ENCODE data around the gene IARS1.

IARS1 gene

GRCh38 chr9:92294297-92294676 lies 790 bp upstream of the IARS1 start:
- DNase-seq (ENCODE audit: insufficient read length) (no peak), FAIRE-seq (no peak)
- TF ChIP-seq POLR2AphosphoS5 (IDR thresholded peaks at IDR 0.05; ENCODE audit: low read depth, low read length) (no peak), POLR2A (IDR thresholded peaks at IDR 0.05; ENCODE audit: low read depth, low read length) (no peak), TAF1 (IDR thresholded peaks at IDR 0.05; ENCODE audit: borderline replicate concordance, low read depth, low read length) (no peak)

- FAIRE-seq, result no peak
- TF ChIP-seq POLR2AphosphoS5 (IDR thresholded peaks at IDR 0.05; ENCODE audit: low read depth, low read length) (no peak), POLR2A (IDR thresholded peaks at IDR 0.05; ENCODE audit: low read depth, low read length) (no peak), TAF1 (IDR thresholded peaks at IDR 0.05; ENCODE audit: borderline replicate concordance, low read depth, low read length) (no peak)
- no peak for DNase-seq (ENCODE audit: insufficient read length)
Observed at GRCh38 chr9:92293075-92293354, 482 bp downstream of the IARS1 start.

GRCh38 chr9:92292338-92293074 lies 991 bp downstream of the IARS1 start:
- FAIRE-seq, result no peak
- TF ChIP-seq POLR2AphosphoS5 (IDR thresholded peaks at IDR 0.05; ENCODE audit: low read depth, low read length) (no peak), TAF1 (IDR thresholded peaks at IDR 0.05; ENCODE audit: borderline replicate concordance, low read depth, low read length) (no peak), POLR2A (IDR thresholded peaks at IDR 0.05; ENCODE audit: low read depth, low read length) (no peak)
- no peak for DNase-seq (ENCODE audit: insufficient read length)

DNA sequence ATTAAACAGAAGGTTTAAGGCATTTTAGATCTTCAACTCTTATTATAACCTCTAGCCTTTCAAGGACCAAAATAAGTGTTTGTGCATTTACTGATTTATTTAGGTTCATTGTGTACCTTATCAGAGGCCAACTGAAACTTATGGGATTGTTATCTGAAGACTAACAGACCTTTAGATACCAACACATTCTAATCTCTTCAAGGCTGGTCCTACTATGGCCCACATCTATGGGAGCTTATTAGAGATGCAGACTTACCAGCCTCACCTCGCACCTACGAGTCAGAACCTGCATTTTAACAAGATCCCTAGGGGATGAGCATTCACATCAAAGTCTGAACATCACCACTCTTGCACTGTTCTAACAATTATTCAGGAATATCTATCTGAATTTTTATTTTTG lies 1.9 kb downstream of the IARS1 start:
- FAIRE-seq (no peak), DNase-seq (ENCODE audit: insufficient read length) (no peak)
- TF ChIP-seq POLR2A (IDR thresholded peaks at IDR 0.05; ENCODE audit: low read depth, low read length) (no peak), TAF1 (IDR thresholded peaks at IDR 0.05; ENCODE audit: borderline replicate concordance, low read depth, low read length) (no peak)

DNA sequence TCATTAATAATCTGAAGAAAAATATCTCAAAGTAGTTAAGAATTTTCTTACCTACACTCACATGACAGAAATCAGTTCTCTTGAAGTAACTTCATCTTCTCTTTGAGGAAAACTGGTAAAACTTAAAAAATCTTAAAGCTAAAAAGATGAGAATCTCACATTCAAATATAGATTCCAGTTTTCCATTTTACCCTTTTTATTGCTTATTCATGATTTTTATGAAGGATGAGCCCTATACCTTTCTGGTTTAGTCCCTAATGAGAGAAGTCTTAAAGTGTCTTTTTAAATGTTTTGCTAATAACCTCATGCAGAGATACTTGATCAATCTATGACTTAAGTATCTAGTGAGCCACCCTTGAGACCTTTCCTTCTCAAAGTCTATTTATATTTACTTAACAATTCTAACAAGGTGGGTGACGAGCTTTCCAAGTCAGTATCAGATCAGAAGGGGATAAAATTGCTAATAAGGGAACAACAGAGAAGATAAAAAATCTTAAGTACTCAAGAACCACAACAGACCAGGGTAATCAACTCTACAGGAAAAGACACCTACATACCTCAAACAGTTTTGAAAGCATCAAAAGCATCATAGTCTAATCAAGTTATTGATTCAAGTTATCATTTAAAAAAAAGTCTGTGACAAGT lies 2.6 kb downstream of the IARS1 start:
- FAIRE-seq, result no peak

DNA sequence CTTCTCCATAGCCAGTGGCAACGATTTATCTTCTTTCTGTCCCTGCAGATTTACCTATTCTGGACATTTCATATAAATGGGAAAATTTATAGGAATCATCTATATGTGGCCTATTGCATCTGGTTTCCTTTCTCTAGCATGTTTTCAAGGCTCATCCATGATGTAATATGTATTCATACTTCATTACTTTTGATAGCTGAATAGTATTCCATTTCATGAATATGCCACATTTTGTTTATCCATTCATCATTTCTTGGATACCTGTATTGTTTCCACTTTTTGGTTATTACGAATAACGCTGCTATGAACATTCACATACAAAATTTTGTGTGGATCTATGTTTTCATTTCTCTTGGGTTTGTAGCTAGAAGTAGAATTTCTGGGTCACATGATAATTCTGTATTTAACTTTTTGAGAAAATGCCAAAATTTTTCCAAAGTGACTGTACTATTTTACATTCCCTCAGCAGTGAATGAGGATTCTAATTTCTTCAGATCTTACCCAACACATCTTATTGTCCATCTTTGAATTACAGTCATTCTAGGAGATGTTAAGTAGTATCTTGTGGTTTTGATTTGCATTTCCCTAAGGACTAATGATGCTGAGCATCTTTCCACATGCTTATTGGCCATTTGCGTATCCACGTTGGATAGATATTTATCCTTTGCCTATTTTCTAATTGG lies 3.6 kb downstream of the IARS1 start:
- FAIRE-seq (no peak), DNase-seq (ENCODE audit: insufficient read length) (no peak)
- no peak for TF ChIP-seq TAF1 (IDR thresholded peaks at IDR 0.05; ENCODE audit: borderline replicate concordance, low read depth, low read length)
- no peak for TF ChIP-seq POLR2A (IDR thresholded peaks at IDR 0.05; ENCODE audit: low read depth, low read length)
- TF ChIP-seq POLR2AphosphoS5 (IDR thresholded peaks at IDR 0.05; ENCODE audit: low read depth, low read length), result no peak

More for the DNA sequence above, 2.6 kb downstream of the IARS1 start:
- no peak for DNase-seq (ENCODE audit: insufficient read length)
- TF ChIP-seq POLR2AphosphoS5 (IDR thresholded peaks at IDR 0.05; ENCODE audit: low read depth, low read length) (no peak), POLR2A (IDR thresholded peaks at IDR 0.05; ENCODE audit: low read depth, low read length) (no peak), TAF1 (IDR thresholded peaks at IDR 0.05; ENCODE audit: borderline replicate concordance, low read depth, low read length) (no peak)

DNA sequence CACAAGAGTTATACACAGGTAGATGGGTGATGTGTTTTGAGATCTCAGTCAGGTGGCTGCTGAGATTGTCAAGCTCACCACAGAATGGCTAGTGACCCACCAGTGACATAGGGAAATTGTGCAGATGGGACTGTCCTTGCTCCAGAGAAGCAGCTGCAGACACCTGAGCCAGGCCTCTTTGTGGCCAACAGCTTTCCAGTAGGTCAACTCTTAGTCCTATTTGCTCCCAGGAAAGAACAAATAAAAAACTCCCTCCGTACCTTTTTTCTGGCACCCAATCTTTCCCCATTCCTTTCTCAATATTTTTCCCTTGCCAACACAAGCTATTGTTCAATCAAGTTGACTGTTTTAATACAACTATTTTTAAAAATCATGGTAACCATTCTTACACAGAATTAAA lies 14.2 kb downstream of the IARS1 start:
- FAIRE-seq, result no peak

DNA sequence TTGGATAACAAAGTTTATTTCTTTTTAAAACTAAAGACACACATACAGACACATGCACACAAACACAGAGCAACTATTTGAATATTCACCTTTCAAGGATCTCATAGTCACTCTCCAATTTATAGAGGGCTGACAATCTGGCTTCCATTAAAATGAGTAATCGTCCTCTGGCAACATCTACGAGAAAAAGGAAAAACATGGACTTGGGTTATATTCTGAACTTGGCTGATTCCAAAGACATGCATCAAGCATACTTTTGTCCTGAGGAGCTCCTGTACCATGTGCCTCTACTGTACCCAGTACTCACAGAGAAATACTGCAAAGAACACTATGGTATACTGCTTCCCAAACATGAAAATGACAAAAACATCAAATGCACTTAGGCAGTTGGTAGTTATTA lies 15.4 kb downstream of the IARS1 start:
- DNase-seq (ENCODE audit: insufficient read length), result no peak
- no peak for TF ChIP-seq POLR2AphosphoS5 (IDR thresholded peaks at IDR 0.05; ENCODE audit: low read depth, low read length)
- no peak for TF ChIP-seq POLR2A (IDR thresholded peaks at IDR 0.05; ENCODE audit: low read depth, low read length)
- TF ChIP-seq TAF1 (IDR thresholded peaks at IDR 0.05; ENCODE audit: borderline replicate concordance, low read depth, low read length), result no peak
- FAIRE-seq, result no peak

More for the DNA sequence above, 14.2 kb downstream of the IARS1 start:
- TF ChIP-seq POLR2AphosphoS5 (IDR thresholded peaks at IDR 0.05; ENCODE audit: low read depth, low read length) (no peak), POLR2A (IDR thresholded peaks at IDR 0.05; ENCODE audit: low read depth, low read length) (no peak), TAF1 (IDR thresholded peaks at IDR 0.05; ENCODE audit: borderline replicate concordance, low read depth, low read length) (no peak)
- no peak for DNase-seq (ENCODE audit: insufficient read length)

DNA sequence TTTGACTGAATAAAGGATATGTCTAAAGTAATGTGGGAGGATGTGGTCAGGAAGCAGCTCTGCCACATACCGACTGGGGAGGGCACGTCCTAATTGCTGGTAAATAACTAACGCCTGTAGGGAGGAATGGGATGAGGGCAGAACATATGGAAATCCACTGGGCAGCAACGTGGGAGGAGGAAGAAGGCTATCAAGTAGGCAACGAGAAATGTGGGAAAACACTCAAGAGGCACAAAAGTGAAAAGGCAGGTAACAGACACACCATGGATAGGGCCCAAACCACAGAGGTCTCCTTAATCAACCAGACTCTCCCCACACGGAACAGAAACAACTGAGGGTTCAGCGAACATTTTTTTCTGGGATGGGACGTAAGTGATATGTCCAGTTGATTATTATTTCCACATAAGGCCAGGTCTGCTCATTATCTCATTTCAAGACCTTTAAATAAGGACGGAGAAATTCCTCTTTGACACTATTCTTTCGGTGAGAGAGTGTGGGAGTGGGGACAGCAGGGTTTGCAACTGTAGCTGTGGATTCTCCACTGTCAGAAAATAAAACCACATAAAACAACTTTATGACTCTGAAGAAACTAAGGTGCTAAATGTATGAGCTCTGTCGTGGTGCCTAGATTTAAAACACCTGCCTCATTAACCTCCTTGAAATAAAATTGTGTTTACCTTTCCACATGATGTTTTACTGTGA lies 17.0 kb downstream of the IARS1 start:
- no peak for TF ChIP-seq TAF1 (IDR thresholded peaks at IDR 0.05; ENCODE audit: borderline replicate concordance, low read depth, low read length)
- TF ChIP-seq POLR2A (IDR thresholded peaks at IDR 0.05; ENCODE audit: low read depth, low read length), result no peak
- TF ChIP-seq POLR2AphosphoS5 (IDR thresholded peaks at IDR 0.05; ENCODE audit: low read depth, low read length), result no peak
- FAIRE-seq, result no peak
- no peak for DNase-seq (ENCODE audit: insufficient read length)

DNA sequence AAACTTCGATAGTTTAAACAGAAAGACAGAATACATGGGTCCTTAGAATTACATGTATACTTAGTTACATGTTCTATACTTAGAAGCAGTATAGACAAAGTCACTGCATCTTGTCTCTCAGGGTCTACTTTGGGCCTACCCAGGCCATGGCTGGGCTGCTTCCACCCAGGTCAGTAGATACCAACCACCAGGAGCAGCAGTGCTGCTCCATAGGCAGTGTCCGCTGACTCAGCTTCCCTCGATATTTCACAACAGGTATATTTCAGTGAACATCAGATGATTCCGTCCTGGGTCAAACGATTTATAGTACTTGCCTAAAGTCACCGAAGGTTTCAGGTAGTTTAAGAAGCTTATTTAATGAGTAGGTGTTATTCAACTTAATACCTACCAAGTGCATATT lies 18.0 kb downstream of the IARS1 start:
- DNase-seq (ENCODE audit: insufficient read length) (no peak), FAIRE-seq (no peak)
- no peak for TF ChIP-seq TAF1 (IDR thresholded peaks at IDR 0.05; ENCODE audit: borderline replicate concordance, low read depth, low read length)
- TF ChIP-seq POLR2AphosphoS5 (IDR thresholded peaks at IDR 0.05; ENCODE audit: low read depth, low read length), result no peak
- no peak for TF ChIP-seq POLR2A (IDR thresholded peaks at IDR 0.05; ENCODE audit: low read depth, low read length)

- TF ChIP-seq POLR2AphosphoS5 (IDR thresholded peaks at IDR 0.05; ENCODE audit: low read depth, low read length) (no peak), TAF1 (IDR thresholded peaks at IDR 0.05; ENCODE audit: borderline replicate concordance, low read depth, low read length) (no peak)
- FAIRE-seq, result no peak
- no peak for DNase-seq (ENCODE audit: insufficient read length)
Observed at GRCh38 chr9:92270511-92270910, 23.0 kb downstream of the IARS1 start.

Data from GM12892 (cell line).